ENCODE measurements around the gene CFAP46.

GRCh38 chr10:132911786-132912097 is 30.6 kb downstream of the CFAP46 start:
- TF ChIP-seq, protein P1, sequence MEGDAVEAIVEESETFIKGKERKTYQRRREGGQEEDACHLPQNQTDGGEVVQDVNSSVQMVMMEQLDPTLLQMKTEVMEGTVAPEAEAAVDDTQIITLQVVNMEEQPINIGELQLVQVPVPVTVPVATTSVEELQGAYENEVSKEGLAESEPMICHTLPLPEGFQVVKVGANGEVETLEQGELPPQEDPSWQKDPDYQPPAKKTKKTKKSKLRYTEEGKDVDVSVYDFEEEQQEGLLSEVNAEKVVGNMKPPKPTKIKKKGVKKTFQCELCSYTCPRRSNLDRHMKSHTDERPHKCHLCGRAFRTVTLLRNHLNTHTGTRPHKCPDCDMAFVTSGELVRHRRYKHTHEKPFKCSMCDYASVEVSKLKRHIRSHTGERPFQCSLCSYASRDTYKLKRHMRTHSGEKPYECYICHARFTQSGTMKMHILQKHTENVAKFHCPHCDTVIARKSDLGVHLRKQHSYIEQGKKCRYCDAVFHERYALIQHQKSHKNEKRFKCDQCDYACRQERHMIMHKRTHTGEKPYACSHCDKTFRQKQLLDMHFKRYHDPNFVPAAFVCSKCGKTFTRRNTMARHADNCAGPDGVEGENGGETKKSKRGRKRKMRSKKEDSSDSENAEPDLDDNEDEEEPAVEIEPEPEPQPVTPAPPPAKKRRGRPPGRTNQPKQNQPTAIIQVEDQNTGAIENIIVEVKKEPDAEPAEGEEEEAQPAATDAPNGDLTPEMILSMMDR (IDR thresholded peaks at IDR 0.05; ENCODE audit: low read depth, low read length, missing input control), result no peak
- no peak for TF ChIP-seq HNF4G (IDR thresholded peaks at IDR 0.05)
- TF ChIP-seq ZBTB33 (IDR thresholded peaks at IDR 0.05), result no peak
- TF ChIP-seq RAD21 (IDR thresholded peaks at IDR 0.05), result no peak
- TF ChIP-seq RXRA (IDR thresholded peaks at IDR 0.05), result no peak
- TF ChIP-seq EGR1 (IDR thresholded peaks at IDR 0.05; ENCODE audit: low read depth in 2 of 2), result no peak

All from liver (tissue), 3 donors.